Measurements from ENCODE around the gene SATB2.

The SATB2 gene

DNA sequence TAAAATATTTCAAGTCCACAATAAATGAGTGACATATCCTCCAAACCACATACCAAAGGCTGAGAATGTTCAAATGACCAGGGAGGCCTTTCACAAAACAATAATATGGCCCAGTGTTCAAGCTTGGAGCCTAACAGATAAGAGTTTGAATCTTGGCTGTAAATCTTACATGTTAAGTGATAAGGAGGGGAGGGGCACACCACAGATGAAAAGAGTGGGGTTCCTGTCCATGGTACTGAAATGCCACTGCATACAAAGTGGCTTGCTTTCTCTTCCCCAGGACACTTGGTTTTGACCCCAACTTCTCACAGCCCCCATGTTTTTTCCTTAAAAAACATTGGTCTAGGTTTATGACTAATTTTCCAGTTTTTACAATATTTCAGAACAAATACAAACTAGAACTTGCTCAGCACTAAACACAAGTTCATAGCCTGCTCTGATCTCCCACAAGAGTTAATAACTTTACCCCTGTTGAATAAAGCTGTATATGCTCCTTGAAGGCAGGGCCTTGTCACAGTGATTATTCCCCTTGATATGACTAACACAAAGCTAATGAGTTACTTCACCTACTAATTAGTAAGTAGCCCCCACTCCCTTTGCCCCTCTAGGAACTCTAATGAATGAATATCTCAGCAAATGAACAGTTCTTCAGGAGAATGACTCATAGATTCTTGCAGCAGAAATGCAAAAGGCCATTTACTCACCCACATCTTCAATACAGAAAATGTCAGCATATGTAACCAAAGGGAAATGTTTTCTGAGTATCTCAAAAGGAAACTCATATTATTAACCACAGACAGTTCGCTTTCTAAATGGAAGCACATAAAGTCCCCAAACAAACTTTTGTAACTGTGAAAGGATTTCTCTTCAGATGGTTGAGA, 142.2 kb downstream of the SATB2 start:
- no peak for DNase-seq

DNA sequence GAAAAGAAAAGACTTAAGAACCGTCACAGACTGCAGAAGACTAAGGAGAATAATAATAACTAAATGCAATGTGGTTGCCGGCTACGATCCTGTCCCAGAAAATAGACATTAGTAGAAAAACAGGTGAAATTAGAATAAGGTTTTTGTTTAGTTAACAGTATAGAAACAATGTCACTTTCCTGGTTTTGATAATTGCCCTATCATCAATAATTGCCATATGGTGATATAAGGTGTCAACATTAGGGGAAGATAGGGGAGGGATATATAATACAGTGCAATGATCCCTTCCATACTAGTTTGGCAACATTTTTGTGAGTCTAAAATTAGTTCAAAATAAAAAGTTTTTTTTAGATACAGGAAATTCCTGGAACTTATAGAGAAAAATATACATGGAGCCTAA, 144.8 kb downstream of the SATB2 start:
- no peak for DNase-seq

DNA sequence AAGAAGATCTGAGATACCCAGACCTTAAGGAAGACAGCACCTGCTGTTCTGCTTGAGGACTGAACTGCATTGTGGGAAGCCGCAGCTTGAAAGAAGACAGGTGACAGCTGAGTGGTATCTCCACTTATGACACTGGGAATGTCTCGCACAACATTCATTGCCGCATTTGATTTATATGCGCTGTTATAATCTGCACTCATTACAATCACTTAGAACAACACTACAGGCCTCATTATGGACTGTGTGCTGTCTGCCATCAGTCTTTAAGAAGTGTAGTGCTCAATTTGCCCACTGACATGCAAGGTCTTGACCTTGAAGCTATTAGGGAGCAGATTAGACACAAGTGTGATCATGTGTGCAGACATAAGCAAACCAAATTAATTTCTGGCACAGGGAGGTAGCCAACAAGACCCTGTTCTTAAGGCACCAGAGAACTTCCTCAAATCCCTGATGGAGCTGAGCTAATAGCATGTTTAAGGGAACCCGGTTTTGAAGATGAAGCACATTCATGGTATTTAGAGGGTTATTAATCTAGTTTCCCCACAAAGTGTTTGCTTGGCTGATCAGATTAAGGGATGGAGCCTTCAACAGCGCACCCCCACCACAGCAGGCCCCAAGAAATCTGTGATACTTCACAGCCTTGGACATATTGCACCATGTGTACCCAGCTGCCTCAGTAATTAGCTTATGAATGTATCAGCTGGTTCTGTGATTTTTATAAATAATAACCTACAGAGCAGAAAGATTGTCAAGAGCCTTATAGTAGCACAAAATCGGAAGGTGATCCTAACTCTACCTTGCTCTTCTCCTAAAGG, 146.8 kb downstream of the SATB2 start:
- DNase-seq, result peak; percentile 95

DNA sequence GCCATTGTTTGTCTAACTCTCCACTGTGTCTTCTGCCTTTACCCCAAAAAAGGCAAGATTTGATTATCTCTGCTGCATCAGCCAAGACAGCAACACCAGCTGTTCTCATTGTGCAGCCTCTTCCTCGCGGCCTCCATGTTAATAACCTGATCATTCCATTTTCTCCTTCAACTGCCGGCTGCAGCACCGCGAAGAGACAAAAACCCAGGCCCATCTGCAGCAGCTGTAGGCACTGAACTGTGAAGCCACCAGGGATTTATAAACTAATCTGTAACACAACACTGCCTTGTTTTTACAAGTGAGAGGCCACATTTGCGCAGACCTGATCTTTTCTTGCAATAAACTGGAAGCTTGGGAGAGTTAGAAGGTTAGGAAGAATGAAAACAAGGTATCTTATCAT, 147.8 kb downstream of the SATB2 start:
- peak; percentile 90 for DNase-seq

DNA sequence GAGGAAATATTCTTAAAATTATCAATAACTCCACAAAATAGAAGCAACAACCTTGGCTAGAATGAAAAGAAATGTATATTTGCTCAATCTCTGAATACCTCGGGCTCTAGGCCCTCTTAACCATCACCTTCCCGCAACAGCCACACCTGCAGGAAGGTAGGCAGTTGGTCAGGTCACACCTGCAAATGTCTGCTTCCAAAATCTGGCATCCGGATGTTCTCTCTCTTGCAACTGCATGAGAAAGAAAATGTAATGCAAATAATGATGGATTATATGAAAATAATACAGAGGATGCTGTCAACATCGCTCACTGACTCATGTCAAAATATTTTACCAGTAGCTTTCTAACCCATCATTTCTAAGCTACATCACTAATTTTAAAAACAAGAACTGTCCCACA, 148.3 kb downstream of the SATB2 start:
- DNase-seq, result peak; percentile 45

DNA sequence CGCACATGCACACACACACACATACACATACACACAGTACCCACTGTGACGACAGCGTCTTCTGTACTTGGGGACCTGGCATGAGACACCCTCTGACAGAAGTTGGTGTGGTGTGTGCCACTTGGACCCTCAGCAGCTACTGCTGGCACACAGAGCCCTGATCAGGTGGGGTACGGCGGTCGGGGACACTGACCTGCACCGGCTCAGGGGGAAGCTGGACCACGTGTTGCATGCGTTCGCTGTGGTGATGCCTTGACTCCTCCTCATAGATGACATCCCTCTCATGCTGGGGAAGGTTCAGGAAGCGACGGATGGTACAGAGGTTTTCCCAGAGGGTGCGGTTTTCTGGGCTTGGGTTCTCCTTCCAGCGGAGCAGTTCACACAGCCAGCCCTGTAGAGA, 149.2 kb downstream of the SATB2 start:
- no peak for DNase-seq

DNA sequence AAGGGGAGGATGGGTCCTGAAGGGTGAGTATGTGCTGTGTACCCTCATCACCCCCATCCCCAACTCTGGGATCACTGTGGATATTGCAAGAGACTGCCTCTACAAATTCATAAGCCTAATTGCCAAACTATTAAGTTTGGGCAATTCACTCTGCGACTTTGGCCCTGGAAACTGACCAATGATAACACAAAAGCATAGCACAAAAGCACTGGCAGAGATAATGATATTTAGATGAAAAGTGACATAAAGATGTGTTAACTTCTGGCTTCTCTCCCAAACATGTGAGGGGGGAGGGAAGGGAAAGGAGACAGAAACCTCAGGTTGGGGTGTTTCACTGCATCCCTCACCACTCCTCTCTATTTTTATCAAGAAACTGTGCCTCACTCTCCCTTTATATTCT, 150.3 kb downstream of the SATB2 start:
- no peak for DNase-seq

DNA sequence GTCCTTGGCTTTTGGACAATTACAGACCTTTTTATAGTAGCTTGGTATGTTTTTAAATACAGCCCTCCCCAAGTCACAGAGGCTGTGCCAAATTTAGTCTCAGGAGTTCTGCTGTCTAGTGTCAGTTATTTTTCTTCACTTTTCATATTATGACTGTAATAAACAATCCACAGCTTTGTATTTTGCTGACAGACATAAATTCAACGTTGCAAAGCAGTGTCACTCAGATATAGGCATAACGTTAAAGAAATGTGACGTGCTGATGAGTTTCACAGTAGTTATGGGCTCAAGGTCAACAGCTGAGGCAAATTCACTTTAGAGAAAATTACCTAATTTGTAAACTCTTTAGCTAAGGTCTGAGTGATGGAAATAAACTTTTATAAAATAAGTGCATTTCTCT, 151.6 kb downstream of the SATB2 start:
- no peak for DNase-seq

DNA sequence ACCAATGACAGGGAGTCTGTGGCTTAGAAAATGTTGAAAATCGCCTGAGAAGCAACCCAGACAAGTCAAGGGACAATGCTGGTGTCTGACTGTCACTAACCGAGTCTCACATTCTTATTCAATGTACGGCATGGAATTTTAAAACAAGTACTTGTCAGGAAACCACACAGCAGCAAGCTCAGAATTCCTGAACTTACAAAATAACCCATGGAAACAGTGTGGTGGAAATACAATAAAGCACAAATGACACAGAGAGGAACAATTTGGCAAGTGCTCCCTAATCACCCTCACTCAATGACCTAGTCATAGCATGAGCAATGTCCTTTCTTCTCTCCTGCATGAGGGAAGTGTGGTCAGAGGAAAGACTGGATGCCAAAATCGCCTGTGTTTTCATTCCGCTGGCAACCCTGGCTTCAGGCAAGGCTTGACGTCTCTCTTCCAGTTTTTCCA, 154.0 kb downstream of the SATB2 start:
- DNase-seq, result no peak

DNA sequence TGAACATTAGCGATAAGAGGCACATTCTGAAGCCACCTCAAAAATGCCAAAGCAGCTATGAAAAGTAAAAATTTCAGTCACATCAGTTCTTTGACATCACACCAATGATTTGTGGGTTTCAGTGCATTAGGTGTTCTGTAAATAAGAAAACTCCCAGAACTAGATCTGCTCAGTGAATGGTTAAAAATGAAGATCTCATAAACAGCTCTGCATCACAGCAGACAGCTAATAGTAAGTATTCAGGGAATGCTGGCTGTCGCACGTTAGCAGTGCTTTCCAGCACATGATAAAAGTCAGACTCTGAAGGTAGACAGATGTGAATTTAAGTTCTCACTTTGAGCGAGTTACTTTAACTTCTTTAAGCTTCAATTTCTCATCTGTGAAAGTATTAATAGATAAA, 154.9 kb downstream of the SATB2 start:
- DNase-seq, result no peak

DNA sequence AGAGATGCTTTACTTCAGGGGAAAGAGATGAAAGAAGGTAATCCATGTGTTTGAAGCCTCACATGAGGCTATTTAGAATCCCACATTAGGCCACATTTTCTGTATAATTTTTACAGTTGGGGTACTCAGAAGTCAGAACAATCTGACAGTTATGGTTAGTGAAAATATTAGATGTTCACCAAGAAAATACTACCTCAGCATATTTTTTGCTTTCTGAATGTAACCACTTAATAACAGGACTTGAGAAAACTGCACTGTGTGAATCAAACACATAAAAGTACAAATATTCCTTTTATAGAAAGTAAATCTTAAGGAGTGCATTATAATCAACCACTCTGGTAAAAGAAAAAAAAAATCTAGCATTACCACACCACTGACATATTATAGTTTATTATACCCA, 169.3 kb downstream of the SATB2 start:
- no peak for DNase-seq

DNA sequence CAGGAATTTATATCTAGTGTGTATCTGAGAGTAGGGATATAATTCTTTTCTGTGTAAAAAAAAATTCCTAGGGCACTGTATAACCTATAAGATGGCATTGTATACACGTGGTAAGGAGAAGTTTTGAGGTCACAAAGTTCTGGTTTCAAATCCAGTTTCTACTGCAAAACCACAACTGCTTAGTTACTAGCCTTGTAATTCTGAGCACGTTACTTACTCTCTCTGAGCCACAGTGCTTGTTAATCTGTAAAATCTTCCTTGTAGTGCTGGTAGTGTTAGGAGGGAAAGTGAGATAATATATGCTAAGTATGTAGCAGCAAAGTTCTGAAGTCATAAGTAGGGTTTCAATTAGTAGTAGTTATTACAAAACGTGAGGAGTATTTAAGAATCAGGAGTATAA, 175.4 kb downstream of the SATB2 start:
- DNase-seq, result no peak

DNA sequence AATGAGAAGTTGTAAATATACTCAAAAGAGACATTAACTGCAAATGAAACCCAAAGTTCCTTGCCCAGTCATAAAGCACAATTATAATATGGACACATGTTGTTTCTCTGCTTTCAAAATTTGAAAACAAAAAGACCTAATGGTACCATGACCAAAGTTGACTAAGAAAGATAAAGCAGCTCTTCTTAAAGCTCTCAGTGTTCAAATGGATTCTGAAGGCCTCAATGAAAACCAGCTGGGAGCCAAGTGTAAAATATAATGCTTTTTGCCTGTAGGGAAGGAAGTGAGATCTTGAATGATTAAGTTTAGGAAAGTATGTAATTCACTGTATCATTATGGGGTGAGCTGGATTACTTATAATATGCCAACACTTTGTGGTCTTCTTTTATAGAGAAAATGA, 178.6 kb downstream of the SATB2 start:
- no peak for DNase-seq

DNA sequence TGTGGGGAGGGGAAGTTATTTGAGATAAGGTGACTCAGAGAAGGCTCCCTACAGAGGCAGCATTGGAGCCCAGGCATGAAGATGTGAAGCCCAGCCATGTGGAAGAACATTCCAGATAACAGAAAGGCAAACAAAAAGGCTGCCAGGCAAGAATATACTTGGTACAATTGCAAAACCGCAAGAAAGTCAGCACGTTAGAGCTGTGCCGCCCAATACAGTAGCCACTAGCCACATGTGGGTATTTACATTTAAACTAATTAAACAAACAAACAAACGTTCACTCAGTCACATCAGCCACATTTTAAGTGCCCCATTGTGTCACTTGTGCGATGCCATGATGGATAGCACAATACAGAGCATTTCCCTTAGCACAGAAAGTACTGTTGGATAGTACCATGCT, 179.6 kb downstream of the SATB2 start:
- no peak for DNase-seq

DNA sequence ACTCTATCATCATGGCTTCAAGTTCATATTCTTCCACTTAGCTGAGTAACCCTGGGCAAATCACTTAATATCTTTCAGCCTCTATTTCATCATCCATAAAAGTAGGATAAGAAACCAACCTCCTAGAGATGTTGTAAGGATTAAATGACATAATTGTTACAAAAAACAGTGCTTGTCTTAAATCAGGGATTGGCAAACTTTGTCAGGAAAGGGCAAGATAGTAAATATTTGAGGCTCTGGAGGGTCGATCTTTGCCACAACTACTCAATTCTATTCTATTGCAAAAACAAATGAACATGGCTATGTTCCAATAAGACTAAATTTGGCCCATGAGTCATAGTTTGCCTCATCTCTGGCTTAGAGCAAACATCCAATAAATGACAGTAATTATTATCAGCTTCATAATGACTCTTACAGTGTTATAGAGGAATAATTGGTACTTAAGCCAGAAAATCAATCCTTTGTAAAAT, 184.7 kb downstream of the SATB2 start:
- DNase-seq, result peak; percentile 79

DNA sequence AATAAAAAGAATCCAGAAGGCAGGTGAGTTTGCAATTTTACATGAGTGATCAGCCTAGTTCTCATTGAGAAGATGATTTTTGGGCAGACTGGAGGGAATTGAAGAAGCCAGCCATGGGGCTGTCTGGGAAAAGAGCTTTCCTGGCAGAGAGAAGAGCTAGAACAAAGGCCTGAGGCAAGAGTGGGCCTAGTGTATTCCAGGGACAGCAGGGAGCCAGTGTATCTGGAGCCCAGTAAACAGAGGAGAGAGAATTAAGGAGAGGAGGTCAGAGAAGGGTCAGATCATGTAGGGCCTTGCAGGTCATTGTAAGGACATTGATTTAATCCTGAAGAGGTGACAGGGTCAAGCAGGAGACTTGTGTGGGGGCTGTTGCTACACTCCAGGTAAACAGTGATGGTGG, 195.8 kb downstream of the SATB2 start:
- no peak for DNase-seq

DNA sequence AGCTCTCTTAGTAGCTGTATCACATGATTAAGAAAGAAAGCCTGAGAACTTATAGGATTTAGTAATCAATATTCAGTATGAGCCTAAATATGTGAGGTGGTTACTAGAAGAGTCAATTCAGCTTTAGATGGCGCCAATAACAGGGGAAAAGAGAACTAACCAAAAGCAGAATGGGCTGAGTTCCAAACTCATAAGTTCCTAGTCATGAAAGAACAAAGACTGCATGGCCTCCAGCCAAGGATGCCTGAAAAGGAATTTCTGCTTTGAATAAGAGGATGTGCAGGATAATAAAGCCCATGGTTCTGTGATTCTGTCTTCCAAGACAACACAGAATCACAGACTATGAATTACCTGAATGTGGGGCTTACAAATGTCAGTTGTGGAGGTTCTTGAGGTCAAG, 196.5 kb downstream of the SATB2 start:
- DNase-seq, result peak; percentile 79

DNA sequence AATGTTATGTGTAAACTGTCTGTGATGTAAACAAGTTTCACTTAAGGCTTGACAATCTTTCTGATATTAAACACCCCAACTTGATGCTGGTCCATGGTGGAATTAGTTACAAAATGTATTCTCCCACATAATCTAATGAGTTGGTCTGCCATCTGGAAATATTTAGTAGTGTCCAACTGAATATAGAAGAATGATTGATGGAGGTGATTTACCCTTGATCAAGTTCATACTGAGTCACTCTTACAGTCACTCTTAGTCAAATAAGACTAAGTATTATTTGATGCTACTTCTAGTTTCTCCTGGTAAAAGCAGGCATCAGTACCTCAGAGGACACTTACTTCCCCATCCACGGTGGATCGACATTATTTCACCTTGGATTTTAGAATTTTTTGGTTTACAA, 198.1 kb downstream of the SATB2 start:
- DNase-seq, result no peak

DNA sequence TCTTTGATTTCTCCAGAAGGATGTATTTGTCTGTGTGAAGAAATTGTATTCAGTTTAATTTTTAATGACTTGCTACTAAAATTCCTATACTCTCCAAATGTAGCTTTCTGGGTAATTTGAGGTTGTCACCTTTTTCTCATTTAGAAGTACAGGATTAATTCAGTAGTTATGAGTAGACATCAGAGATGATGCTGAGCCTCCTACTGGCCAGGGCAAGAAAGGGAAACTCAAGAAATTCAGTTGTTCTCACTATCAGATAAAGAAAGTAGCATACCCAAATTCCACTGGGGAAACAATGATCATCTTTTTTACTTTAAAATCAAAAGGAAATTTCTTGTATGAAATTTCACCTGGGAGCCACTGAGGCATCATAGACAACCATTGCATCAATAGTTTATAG, 199.4 kb downstream of the SATB2 start:
- DNase-seq, result no peak

DNA sequence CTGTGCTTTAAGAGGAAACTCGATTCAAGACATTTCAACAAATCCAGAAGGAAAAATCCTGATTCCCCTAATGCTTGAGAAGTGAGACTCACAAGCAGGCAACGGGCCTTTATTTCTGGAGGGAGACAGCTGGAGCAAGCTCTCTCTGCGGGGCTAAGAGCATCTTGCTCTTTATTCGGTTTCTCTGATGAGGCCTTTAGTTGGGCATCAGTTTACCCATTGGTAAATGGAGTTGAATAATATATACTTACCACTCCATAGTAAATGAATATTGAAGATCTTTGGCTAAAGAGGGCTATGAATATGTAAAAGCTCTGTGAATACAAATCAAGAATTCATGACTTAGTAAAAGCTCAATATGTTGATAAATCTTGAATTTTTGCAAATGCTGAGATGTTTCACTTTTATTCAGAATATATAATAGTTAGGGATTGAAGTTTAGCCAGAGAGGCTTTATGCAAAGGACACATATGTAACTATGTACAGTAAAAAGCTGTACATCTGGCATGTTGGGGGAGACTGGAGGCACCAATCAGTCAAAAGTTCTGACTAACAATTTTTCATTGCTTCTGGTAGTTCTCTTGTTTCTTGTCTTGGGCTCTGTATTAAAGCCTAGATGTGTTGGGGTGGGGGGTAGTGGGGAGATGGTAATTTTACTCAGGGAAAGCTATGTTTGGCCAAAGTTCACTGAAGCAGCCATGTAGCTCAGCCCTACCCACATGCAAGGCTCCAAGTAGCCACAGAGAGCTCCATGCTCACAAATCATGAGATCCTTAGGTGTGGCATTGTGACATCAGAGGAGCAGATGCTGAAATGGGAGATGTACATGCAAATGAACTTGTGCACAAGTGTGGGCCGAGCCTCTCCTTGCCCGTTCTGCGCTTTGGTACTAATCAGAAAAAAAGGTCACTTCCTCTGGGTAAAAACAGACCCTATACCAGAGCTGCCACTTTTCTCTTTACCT, 200.2 kb downstream of the SATB2 start:
- DNase-seq, result no peak

DNA sequence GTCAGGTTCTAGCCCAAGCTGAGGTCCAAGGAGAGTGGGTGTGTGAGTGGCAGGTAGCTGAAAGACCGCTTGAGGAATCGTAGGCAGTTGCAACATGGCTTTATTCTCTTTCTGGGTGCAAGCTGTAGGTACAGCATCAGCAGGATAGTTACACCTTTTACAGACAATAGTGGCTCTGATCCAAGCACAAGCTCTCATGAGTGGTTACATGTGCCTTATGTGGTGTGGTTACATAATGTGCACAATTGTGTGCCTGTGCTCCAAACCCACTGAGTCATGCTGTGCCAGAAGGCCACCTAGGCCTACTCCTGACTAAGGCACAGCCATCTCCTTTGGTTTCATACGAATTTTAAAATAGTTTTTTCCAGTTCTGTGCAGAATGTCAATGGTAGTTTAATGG, 227.6 kb downstream of the SATB2 start:
- DNase-seq, result no peak

DNA sequence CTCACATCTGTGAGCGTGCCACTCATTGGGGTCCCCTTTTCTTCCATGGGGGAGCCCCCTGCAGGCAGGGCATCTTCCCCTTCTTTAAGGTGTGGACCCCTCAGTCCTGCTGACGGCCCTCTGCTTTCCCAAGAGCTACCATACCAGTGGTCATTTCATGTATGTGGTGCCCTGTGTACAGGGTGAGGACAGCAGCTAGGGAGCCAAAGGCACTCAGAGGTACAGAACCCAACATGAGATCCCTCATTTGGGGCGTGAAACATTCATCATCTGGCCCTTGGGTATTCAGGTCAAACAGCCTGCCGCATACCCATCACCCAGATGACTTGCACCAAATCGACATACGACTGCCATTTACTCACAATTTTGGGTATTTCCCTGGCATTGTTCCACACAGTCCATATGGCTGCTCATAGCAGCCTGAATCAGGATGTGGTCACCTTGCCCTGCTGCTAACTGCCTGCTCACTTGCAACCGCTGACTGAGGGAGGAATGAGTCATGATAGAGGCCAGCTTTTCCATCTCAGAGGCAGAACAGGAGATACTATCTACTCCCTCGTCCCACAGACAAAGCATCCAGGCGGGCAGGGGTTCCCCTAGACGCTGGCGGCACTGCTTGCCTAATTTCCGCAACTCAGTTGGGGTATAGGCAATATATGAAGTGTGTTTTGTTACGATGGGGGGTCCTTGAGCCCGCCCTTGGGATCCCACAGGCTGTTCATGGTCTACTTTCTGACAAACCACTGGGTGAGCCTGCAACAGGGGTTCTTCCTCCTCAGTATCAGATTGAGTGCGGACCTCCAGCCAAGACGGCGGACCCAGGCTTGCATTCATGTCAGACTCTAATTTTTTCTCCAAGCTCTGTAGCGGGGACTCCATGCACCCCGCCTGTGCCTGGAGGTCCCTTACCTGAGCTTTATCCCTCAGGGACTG, 228.6 kb downstream of the SATB2 start:
- DNase-seq, result no peak

All from NCI-H1105 treated with DMSO at 0.1 percent for 48 hours (cell line).